ENCODE measurements around the gene PAFAH1B1. TPM values are rescaled to one million over a fixed set of nuclear protein-coding genes. Genes with fewer than 3 reads are reported as not detected.

PAFAH1B1 gene
- total RNA-seq, 1 donor from 2014 or later: 109 TPM

DNA sequence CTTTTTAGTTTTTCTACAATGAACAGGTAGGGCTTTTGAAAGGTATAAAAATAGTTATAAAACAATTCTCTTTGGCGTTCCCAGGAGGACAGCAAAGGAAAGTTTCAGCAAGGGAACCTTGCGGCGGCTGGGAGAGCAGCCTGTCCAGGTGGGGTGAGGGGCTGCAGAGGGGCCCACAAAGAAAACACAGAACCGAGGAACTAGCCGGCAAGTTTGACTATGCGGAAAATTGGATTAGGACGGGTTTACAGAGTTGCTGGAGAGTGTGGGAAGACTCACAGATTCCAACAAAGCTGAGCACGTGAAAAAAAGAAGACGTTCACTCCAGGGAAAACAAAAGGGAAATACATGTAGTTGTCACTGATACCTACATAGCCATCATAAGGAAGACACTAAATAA is 41.5 kb upstream of the PAFAH1B1 start:
- no peak overlapping the region for H3K4me3 ChIP-seq (ENCODE audit: low read depth, low read length)
- H3K36me3 ChIP-seq (ENCODE audit: control insufficient read depth, insufficient read depth, low read length): no peaks in the 10 kb centered on the region
- FAIRE-seq (no peak), DNase-seq (ENCODE audit: low read depth) (no peak)
- TF ChIP-seq, protein P1, sequence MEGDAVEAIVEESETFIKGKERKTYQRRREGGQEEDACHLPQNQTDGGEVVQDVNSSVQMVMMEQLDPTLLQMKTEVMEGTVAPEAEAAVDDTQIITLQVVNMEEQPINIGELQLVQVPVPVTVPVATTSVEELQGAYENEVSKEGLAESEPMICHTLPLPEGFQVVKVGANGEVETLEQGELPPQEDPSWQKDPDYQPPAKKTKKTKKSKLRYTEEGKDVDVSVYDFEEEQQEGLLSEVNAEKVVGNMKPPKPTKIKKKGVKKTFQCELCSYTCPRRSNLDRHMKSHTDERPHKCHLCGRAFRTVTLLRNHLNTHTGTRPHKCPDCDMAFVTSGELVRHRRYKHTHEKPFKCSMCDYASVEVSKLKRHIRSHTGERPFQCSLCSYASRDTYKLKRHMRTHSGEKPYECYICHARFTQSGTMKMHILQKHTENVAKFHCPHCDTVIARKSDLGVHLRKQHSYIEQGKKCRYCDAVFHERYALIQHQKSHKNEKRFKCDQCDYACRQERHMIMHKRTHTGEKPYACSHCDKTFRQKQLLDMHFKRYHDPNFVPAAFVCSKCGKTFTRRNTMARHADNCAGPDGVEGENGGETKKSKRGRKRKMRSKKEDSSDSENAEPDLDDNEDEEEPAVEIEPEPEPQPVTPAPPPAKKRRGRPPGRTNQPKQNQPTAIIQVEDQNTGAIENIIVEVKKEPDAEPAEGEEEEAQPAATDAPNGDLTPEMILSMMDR (IDR thresholded peaks at IDR 0.05; ENCODE audit: insufficient read depth, low read length, severe bottlenecking): no peak
- no peaks in the 10 kb centered on the region for H3K27me3 ChIP-seq (ENCODE audit: control insufficient read depth, insufficient read depth, low read length)

DNA sequence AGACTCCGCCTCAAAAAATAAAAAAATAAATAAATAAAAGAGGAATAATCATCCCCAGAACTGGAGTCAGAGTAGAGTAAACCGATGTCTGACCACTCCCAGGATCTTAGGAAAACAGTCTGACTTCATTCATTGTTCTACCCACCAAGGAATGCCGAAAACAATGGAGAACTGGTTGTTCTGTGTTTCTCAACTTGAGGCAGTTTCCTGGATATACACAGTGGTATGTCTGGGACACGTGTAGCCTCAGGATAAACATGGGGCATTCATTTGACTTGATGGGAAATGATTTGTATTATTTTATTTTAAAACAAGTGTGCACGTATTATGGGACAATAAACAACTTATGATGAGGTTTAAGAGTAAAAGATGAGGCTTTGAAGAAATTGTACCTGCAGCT is 32.8 kb upstream of the PAFAH1B1 start:
- no peaks in the 10 kb centered on the region for H3K36me3 ChIP-seq (ENCODE audit: control insufficient read depth, insufficient read depth, low read length)
- no peaks in the 10 kb centered on the region for H3K27me3 ChIP-seq (ENCODE audit: control insufficient read depth, insufficient read depth, low read length)
- DNase-seq (ENCODE audit: low read depth): peak; percentile 68
- no peak overlapping the region for H3K4me3 ChIP-seq (ENCODE audit: low read depth, low read length)
- TF ChIP-seq, protein P1 (IDR thresholded peaks at IDR 0.05; ENCODE audit: insufficient read depth, low read length, severe bottlenecking): no peak
- no peak for FAIRE-seq

DNA sequence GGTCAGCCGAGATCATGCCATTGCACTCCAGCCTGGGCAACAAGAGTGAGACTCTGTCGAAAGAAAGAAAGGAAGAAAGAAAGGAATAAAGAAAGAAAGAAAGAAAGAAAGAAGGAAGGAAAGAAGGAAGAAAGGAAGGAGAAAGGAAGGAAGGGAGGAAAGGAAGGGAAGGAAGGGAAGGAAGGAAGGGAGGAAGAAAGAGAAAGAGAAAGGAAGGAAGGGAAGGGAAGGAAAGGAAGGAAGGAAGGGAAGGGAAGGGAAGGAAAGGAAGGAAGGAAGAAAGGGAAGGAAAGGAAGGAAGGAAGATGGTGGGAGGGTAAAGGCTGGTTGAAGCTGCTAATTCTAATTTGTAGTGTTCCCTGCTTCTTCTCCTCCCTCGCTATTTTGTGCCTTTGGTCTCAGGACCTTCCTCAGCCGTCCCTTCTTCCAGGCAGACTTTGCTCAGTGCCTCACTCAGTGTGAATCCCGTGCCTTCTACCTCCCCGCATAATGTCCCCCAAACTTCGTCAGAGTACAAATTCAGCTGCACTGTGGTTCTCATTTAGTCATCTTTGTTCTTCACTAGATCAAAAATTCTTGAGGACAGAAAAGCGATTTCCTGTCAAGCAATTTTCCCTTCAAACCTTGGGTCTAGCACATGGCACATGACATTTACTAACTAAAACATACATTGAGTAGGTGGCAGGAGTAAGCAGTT is 31.1 kb upstream of the PAFAH1B1 start:
- DNase-seq (ENCODE audit: low read depth): no peak
- H3K36me3 ChIP-seq (ENCODE audit: control insufficient read depth, insufficient read depth, low read length): no peaks in the 10 kb centered on the region
- no peak overlapping the region for H3K4me3 ChIP-seq (ENCODE audit: low read depth, low read length)
- H3K27me3 ChIP-seq (ENCODE audit: control insufficient read depth, insufficient read depth, low read length): no peaks in the 10 kb centered on the region
- TF ChIP-seq, protein P1 (IDR thresholded peaks at IDR 0.05; ENCODE audit: insufficient read depth, low read length, severe bottlenecking): no peak
- no peak for FAIRE-seq

DNA sequence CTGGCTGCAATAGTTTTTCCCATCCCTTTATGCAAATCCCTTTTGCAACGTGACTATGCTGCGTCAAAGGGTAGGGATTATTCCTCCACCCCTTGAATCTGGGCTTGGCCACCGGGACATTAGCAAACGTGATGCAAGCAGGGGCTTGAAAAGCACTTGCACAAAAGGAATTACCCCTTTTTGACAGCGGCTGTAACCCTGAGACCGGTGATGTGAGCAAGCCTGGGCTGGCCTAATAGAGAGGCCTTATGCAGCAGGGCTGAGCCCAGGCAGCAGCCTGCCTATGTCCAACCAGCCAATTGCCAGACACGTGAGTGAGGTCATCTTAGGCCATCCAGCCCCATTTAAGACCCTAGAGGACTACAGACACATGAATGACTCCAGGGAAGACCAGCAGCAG is 30.4 kb upstream of the PAFAH1B1 start:
- H3K4me3 ChIP-seq (ENCODE audit: low read depth, low read length): peak overlapping the region; percentile 33
- FAIRE-seq: peak; percentile 95
- H3K27me3 ChIP-seq (ENCODE audit: control insufficient read depth, insufficient read depth, low read length): no peaks in the 10 kb centered on the region
- TF ChIP-seq, protein P1 (IDR thresholded peaks at IDR 0.05; ENCODE audit: insufficient read depth, low read length, severe bottlenecking): no peak
- H3K36me3 ChIP-seq (ENCODE audit: control insufficient read depth, insufficient read depth, low read length): no peaks in the 10 kb centered on the region
- peak; percentile 99 for DNase-seq (ENCODE audit: low read depth)

DNA sequence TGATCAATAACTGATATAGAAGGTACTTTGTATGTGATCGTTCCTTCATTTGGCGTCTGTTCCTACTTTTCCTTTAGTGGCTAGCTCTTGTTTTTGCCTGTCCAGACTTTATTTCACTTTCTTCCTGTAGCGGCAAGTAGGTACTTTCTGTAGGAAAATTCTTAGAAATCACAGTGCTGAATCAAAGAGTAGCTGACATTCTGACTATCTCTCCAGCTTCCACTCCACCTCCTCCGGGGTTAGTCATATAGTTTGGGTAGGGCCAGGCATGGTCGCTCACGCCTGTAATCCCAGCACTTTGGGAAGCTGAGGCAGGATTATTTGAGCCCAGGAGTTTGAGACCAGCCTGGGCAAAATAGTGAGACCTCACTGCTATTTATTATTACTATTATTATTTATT is 29.9 kb upstream of the PAFAH1B1 start:
- Histone ChIP-seq H3K27me3 (ENCODE audit: control insufficient read depth, insufficient read depth, low read length) (no peaks in the 10 kb centered on the region), H3K36me3 (ENCODE audit: control insufficient read depth, insufficient read depth, low read length) (no peaks in the 10 kb centered on the region), H3K4me3 (ENCODE audit: low read depth, low read length) (peak overlapping the region; percentile 33)
- FAIRE-seq (no peak), DNase-seq (ENCODE audit: low read depth) (peak; percentile 81)
- TF ChIP-seq, protein P1 (IDR thresholded peaks at IDR 0.05; ENCODE audit: insufficient read depth, low read length, severe bottlenecking): no peak

DNA sequence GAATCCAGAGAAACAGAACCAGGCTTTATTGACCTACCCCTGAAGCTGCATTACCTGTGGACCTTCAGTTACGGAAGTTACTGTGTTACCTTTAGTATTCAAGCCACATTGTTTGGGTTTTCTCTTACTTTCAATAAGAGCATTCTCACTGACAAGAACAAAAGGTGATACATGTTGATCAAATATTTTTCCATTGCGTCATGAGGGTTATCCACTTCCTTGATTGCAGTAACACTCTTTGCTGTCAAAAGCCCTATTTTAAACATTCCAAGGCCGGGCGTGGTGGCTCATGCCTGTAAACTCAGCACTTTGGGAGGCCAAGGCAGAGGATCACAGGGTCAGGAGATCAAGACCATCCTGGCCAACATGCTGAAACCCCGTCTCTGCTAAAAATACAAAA is 28.6 kb upstream of the PAFAH1B1 start:
- peak; percentile 97 for DNase-seq (ENCODE audit: low read depth)
- Histone ChIP-seq H3K36me3 (ENCODE audit: control insufficient read depth, insufficient read depth, low read length) (no peaks in the 10 kb centered on the region), H3K4me3 (ENCODE audit: low read depth, low read length) (no peak overlapping the region), H3K27me3 (ENCODE audit: control insufficient read depth, insufficient read depth, low read length) (no peaks in the 10 kb centered on the region)
- peak; percentile 96 for FAIRE-seq
- TF ChIP-seq, protein P1 (IDR thresholded peaks at IDR 0.05; ENCODE audit: insufficient read depth, low read length, severe bottlenecking): no peak
